ENCODE data around the gene ITPR1.

ITPR1 gene

GRCh38 chr3:4776399-4776979, 283.3 kb downstream of the ITPR1 start:
- Histone ChIP-seq H3K27ac (ENCODE audit: low read depth, low read length, poor library complexity, severe bottlenecking) (peak overlapping the region; percentile 43), H4K20me1 (ENCODE audit: insufficient read depth, low read length) (no peaks in the 10 kb centered on the region), H3K4me2 (ENCODE audit: low read length) (no peak overlapping the region), H3K9me3 (ENCODE audit: low read length) (no peaks in the 10 kb centered on the region), H3K9me2 (ENCODE audit: low read depth, low read length) (no peaks in the 10 kb centered on the region), H3K27me3 (ENCODE audit: insufficient read depth, low read length) (no peaks in the 10 kb centered on the region), H3K79me2 (ENCODE audit: insufficient read depth, low read length) (no peaks in the 10 kb centered on the region), H3K9ac (ENCODE audit: low read length) (no peak overlapping the region), H2AFZ (ENCODE audit: low read length) (no peak overlapping the region), H3K36me3 (ENCODE audit: insufficient read depth, low read length) (no peaks in the 10 kb centered on the region), H3K4me3 (ENCODE audit: low read depth, low read length, poor library complexity, severe bottlenecking) (no peak overlapping the region), H3F3A (ENCODE audit: insufficient read depth, low read length) (no peaks in the 10 kb centered on the region), H3K4me1 (ENCODE audit: insufficient read depth, low read length, severe bottlenecking) (peaks cover 11% of the 10 kb centered on the region)
- no peak for TF ChIP-seq EZH2 (IDR thresholded peaks at IDR 0.05; ENCODE audit: borderline replicate concordance, low read length)
- TF ChIP-seq, protein P1, sequence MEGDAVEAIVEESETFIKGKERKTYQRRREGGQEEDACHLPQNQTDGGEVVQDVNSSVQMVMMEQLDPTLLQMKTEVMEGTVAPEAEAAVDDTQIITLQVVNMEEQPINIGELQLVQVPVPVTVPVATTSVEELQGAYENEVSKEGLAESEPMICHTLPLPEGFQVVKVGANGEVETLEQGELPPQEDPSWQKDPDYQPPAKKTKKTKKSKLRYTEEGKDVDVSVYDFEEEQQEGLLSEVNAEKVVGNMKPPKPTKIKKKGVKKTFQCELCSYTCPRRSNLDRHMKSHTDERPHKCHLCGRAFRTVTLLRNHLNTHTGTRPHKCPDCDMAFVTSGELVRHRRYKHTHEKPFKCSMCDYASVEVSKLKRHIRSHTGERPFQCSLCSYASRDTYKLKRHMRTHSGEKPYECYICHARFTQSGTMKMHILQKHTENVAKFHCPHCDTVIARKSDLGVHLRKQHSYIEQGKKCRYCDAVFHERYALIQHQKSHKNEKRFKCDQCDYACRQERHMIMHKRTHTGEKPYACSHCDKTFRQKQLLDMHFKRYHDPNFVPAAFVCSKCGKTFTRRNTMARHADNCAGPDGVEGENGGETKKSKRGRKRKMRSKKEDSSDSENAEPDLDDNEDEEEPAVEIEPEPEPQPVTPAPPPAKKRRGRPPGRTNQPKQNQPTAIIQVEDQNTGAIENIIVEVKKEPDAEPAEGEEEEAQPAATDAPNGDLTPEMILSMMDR (IDR thresholded peaks at IDR 0.05; ENCODE audit: low read length) = no peak

DNA sequence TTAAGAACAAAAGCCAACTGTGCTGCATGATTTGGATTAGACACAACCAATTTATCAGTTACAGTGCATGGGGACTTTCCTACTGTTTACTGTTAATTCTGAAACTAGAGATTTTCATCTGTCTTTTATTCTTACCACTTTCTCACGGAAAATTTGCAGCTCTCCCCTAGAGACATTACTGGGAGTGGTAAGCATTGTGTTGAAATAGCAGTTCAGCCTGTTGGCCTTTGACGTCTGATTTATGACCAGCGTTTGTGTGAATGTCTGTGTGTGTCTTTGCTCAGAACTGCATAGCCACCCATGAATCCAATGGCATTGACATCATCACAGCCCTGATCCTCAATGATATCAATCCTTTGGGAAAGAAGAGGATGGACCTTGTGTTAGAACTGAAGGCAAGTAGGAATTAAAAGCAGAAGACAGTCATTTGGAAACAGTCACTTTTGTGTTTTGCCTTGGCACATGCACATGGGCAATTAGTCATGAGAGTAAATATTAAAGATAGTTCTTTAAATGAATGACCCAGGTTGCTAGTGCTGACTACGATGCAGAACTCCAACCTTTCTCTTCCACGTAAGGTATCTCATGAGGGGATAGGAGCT, 283.9 kb downstream of the ITPR1 start:
- no peaks in the 10 kb centered on the region for H3K27me3 ChIP-seq (ENCODE audit: insufficient read depth, low read length)
- no peaks in the 10 kb centered on the region for H3K9me2 ChIP-seq (ENCODE audit: low read depth, low read length)
- no peaks in the 10 kb centered on the region for H3F3A ChIP-seq (ENCODE audit: insufficient read depth, low read length)
- peaks cover 11% of the 10 kb centered on the region for H3K4me1 ChIP-seq (ENCODE audit: insufficient read depth, low read length, severe bottlenecking)
- no peaks in the 10 kb centered on the region for H3K79me2 ChIP-seq (ENCODE audit: insufficient read depth, low read length)
- H3K36me3 ChIP-seq (ENCODE audit: insufficient read depth, low read length) = no peaks in the 10 kb centered on the region
- no peak overlapping the region for H2AFZ ChIP-seq (ENCODE audit: low read length)
- H4K20me1 ChIP-seq (ENCODE audit: insufficient read depth, low read length) = no peaks in the 10 kb centered on the region
- peak overlapping the region; percentile 43 for H3K27ac ChIP-seq (ENCODE audit: low read depth, low read length, poor library complexity, severe bottlenecking)
- no peak overlapping the region for H3K9ac ChIP-seq (ENCODE audit: low read length)
- H3K4me3 ChIP-seq (ENCODE audit: low read depth, low read length, poor library complexity, severe bottlenecking) = no peak overlapping the region
- no peak overlapping the region for H3K4me2 ChIP-seq (ENCODE audit: low read length)
- no peak for TF ChIP-seq EZH2 (IDR thresholded peaks at IDR 0.05; ENCODE audit: borderline replicate concordance, low read length)
- TF ChIP-seq, protein P1 (IDR thresholded peaks at IDR 0.05; ENCODE audit: low read length) = no peak
- H3K9me3 ChIP-seq (ENCODE audit: low read length) = no peaks in the 10 kb centered on the region

DNA sequence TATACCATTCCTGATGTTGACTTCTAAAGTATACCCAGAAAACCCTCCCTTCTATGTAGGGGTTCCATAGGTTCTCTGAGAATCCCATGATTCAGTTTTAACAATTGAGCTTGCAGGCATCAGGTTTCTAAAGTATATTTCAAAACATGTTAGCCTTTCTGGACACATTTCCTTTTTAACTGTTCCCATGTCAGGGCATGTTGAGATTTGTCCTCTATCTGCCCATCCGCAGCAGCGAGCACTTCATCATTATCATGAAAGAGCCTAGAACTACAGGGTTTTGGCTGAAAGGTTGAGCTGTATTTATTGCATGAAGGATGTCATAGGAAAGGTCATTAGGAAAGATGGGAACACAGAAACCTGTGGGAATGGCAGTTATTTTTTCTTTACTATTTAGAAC, 285.0 kb downstream of the ITPR1 start:
- Histone ChIP-seq H4K20me1 (ENCODE audit: insufficient read depth, low read length) (no peaks in the 10 kb centered on the region), H3K9me3 (ENCODE audit: low read length) (no peaks in the 10 kb centered on the region), H3K4me3 (ENCODE audit: low read depth, low read length, poor library complexity, severe bottlenecking) (no peak overlapping the region), H3K9me2 (ENCODE audit: low read depth, low read length) (no peaks in the 10 kb centered on the region), H3K9ac (ENCODE audit: low read length) (no peak overlapping the region), H3K27ac (ENCODE audit: low read depth, low read length, poor library complexity, severe bottlenecking) (no peak overlapping the region), H3K79me2 (ENCODE audit: insufficient read depth, low read length) (no peaks in the 10 kb centered on the region), H3K36me3 (ENCODE audit: insufficient read depth, low read length) (no peaks in the 10 kb centered on the region), H2AFZ (ENCODE audit: low read length) (no peak overlapping the region), H3K4me1 (ENCODE audit: insufficient read depth, low read length, severe bottlenecking) (peaks cover 11% of the 10 kb centered on the region), H3K4me2 (ENCODE audit: low read length) (no peak overlapping the region), H3K27me3 (ENCODE audit: insufficient read depth, low read length) (no peaks in the 10 kb centered on the region), H3F3A (ENCODE audit: insufficient read depth, low read length) (no peaks in the 10 kb centered on the region)
- TF ChIP-seq, protein P1 (IDR thresholded peaks at IDR 0.05; ENCODE audit: low read length) = no peak
- no peak for TF ChIP-seq EZH2 (IDR thresholded peaks at IDR 0.05; ENCODE audit: borderline replicate concordance, low read length)
